HG03460 (cell line): ENCODE results near the gene METTL16.
"Not testable (repeated sequence)": the region's sequence is repeated elsewhere in the genome, so short reads cannot be mapped to it uniquely, and the experiment has no call there.

Source experiments
- ATAC-seq: cut with Tn5 transposase; IDR thresholded peaks from one replicate; pipeline ENCODE4 v1.9.1; 2021; ENCODE audit not compliant: unreplicated experiment

Gene METTL16, protein sequence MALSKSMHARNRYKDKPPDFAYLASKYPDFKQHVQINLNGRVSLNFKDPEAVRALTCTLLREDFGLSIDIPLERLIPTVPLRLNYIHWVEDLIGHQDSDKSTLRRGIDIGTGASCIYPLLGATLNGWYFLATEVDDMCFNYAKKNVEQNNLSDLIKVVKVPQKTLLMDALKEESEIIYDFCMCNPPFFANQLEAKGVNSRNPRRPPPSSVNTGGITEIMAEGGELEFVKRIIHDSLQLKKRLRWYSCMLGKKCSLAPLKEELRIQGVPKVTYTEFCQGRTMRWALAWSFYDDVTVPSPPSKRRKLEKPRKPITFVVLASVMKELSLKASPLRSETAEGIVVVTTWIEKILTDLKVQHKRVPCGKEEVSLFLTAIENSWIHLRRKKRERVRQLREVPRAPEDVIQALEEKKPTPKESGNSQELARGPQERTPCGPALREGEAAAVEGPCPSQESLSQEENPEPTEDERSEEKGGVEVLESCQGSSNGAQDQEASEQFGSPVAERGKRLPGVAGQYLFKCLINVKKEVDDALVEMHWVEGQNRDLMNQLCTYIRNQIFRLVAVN

DNA sequence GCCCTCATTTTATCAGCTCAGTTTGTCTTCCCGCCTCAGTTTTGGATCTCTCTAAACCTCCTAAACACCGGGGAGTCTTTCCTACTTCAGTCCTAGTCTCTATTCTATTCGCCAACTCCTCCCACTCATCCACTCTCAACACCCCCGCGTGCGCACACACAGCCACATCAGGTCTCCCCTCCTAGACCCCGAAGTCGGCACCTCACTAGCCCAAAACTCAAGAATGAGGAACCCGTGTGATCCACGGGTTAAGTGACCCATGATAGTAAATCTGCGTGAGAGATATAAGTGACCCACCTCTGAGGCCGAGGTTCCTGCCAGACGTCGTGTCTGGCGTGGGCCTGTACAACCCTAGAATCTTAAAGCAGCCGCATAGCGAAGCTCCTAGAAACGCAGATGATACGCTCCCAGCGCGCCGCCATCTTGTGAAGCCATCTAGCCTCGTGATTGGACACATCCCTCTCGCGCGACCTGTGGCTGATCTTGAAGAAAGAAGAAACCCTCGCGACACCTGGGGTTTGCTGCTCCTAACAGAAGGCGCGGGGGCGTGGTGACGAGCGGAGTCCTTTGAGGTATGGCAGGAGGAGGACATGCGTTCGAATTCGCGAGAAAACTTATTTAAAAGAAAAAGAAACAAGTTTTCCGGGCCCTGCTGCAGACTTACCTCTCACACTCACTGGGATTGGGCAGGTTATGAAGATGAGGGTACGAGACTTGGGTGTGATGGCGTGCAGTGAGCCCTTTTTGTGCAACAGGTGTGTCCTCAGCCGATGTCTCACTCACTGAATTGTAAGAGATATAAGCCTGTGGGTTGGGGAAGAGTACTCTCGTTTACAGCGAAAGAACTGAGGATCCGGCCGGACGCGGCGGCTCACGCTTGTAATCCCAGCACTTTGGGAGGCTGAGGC is at the start of gene METTL16:
Gene METTL16 (minus strand): TSS at position 427 of the 908 bp plus-strand sequence. CDS start 9,557 bp downstream, outside the sequence.
- ATAC-seq = peak; percentile 97

DNA sequence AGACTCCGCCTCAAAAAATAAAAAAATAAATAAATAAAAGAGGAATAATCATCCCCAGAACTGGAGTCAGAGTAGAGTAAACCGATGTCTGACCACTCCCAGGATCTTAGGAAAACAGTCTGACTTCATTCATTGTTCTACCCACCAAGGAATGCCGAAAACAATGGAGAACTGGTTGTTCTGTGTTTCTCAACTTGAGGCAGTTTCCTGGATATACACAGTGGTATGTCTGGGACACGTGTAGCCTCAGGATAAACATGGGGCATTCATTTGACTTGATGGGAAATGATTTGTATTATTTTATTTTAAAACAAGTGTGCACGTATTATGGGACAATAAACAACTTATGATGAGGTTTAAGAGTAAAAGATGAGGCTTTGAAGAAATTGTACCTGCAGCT is 49.0 kb upstream of the METTL16 start:
- ATAC-seq = no peak

DNA sequence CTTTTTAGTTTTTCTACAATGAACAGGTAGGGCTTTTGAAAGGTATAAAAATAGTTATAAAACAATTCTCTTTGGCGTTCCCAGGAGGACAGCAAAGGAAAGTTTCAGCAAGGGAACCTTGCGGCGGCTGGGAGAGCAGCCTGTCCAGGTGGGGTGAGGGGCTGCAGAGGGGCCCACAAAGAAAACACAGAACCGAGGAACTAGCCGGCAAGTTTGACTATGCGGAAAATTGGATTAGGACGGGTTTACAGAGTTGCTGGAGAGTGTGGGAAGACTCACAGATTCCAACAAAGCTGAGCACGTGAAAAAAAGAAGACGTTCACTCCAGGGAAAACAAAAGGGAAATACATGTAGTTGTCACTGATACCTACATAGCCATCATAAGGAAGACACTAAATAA is 40.2 kb upstream of the METTL16 start:
- ATAC-seq = no peak

DNA sequence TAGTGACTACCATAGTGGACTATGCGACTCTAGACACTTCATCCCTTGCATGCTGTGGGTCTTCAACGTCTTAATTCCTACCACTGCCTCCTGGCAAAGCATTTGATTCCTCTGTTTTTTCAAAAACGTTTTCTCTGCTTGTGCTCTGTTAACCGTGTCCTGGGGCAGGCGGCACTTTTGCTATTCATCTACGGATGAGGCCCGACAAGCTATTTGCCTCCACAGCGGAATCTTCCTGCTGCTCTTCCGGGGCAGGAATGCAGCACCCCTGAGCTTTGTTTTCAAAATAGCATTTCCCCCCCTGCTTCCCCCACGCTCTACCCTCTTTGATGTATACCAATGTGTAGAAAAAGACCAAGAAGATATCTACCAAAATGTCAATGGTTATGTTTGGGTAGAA is 39.8 kb upstream of the METTL16 start:
- no peak for ATAC-seq

DNA sequence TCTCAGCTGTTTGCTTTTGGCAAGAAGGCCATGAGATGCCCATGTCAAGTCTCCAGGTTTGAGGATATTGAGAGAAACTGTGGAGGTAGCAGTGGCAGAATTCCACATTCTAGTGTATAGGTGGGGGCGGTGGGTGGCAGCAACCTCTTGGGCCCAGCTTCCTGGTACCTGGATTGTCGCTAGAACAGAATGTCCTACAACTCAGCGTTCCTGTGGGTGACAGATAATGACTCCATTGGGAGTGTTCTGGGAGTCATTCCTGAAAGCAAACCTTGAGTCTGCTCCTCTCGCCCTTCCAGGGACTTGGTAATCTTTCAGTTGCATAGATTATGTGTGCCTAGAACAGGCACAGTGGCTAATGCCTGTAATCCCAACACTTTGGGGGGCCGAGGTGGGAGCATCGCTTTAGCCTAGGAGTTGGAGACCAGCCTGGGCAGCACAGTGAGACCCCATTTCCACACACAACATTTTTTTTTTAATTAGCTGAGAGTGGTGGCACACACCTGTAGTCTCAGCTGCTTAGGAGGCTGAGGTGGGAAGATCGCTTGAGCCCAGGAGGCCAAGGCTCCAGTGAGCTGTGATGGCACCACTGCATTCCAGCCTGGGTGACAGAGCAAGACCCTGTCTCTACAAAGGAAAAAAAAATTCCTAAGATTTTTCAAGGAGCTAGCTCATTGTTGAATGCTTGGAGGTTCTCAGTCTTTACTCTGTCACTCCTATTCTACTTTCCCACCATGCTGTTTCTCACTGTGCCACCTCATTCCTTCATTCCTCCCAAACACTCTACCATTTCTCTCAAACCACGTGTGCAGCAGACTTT is 37.9 kb upstream of the METTL16 start:
- no peak for ATAC-seq

DNA sequence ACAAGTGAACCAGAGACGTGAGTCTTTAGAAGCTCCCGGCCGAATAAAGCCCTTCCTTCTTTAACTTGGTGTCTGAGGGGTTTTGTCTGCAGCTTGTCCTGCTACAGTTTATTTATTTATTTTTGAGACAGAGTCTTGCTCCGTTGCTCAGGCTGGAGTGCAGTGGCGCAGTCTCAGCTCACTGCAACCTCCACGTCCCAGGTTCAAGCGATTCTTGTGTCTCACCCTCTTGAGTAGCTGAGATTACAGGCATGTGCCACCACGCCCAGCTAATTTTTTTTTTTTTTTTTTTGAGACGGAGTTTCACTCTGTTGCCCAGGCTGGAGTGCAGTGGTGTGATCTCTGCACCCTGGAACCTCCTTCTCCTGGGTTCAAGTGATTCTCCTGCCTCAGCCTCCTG is 36.3 kb upstream of the METTL16 start:
- not testable (repeated sequence) for ATAC-seq

DNA sequence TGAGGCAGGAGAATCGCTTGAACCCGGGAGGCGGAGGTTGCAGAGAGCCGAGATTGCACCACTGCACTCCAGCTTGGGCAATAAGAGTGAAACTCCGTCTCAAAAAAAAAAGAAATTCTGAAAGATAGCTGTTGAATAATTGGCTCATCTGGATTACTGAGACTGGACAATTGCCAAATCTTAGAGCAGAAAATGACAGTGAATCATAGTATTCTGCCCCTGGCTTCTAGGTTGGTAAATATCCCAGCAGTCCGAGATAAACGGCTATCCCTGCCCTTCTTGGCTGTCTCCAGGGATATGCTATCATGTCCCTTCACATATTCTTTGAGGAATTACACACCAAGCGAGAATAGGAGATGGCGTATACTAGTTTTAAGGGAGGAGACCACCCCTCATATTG is 35.5 kb upstream of the METTL16 start:
- ATAC-seq = no peak

DNA sequence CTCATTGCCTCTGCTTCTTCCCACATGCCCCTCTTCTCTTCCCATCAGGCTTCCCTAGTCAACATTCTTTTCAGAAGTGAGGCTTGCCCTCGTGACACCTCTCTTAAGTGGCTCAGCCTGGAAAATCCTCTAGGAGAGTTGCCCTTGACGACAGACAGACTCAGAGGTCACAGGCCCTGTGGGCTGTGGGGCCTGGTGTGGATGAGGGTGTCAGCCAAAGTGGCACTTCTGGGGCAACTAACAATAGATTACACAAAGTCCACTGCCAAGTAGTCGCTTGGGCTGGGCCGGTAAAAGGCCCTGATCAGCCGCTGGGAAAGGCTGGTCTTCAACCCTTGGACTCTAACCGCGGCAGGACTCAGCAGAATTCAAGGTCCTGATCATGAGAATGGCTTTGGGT is 33.7 kb upstream of the METTL16 start:
- no peak for ATAC-seq

DNA sequence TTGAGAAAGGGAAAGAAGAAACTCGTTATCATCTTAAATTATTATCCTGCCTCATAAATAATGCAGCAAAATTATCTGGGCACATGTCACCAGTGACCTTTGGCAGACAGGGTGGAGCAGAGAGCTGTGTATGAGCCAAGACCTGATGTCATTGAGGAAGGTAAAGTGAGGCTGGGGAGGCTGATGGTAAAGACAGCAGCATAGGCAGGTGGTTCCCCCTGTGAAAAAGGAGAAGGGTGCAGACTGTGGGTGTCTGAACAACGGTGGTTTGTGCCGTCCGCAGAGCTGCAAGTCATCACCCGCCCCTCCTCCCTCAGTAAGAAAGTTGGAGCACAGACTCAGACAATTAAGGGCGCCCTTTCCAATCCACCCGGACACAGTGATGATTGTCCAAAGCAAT is 30.8 kb upstream of the METTL16 start:
- ATAC-seq = no peak

DNA sequence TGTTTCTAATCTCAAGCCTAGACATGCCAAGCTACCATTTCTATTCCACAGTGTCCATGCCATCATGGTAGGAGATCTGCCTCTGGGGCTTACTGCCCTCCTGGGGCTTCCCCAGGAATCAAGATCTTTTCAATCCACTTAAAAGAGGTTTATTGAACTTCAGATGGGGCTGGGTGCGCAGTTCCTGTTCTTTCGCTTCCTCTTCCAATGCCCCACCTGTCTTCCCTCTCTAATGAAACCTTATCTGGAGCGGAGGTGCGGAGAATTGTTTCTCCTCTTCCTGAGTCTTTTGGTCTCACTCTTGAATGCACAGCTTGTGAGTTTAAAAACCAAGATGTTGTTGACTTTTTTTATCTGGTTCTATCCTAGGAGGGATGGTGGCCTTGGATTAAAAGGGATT is 30.4 kb upstream of the METTL16 start:
- ATAC-seq = no peak

DNA sequence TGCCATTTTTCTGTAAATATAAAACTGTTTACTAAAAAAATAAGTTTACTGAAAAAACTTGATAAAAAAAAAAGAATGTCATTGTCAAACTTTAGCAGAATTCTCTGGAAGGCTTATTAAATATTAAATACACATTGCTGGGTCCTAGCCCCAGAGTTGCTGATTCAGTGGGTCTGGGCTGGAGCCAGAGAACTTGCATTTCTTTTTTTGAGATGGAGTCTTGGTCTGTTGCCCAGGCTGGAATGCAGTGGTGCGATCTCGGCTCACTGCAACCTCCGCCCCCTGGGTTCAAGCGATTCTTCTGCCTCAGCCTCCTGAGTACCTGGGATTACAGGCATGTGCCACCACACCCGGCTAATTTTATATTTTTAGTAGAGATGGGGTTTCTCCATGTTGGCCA is 25.9 kb upstream of the METTL16 start:
- not testable (repeated sequence) for ATAC-seq

DNA sequence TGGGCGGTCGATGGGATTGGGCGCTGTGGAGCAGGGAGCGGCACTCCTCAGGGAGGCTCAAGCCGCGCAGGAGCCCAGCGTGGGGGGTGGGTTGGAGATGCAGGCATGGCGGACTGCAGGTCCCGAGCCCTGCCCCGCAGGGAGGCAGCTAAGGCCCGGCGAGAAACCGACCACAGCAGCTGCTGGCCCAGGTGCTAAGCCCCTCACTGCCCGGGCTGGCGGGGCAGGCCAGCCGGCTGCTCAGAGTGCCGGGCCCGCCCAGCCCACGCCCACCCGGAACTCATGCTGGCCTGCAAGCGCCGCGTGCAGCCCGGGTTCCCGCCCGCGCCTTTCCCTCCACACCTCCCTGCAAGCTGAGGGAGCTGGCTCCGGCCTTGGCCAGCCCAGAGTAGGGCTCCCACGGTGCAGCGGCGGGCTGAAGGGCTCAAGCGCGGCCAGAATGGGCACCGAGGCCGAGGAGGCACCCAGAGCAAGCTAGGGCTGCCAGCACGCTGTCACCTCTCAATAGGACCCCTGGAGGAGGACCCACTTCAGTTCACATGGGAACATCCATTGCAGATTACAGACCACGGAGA is 20.5 kb upstream of the METTL16 start:
- ATAC-seq = no peak

DNA sequence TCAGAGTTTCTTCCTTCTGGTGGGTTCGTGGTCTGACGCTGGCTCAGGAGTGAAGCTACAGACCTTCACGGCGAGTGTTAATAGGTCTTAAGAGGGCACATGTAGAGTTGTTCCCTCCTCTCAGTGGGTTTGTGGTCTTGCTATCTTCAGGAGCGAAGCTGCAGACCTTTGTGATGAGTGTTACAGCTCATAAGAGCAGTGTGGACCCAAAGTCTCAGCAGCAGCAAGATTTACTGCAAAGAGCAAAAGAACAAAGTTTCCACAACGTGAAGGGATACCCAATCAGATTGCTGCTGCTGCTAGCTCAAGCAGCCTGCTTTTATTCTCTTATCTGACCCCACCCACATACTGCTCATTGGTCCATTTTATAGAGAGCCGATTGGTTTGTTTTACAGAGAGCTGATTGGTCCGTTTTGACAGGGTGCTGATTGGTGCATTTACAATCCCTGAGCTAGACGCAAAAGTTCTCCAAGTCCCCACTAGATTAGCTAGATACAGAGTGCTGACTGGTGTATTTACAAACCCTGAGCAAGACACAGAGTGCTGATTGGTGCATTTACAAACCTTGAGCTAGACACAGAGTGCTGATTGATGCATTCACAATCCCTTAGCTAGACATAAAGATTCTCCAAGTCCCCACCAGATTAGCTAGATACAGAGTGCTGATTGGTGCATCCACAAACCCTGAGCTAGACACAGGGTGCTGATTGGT is 19.7 kb upstream of the METTL16 start:
- ATAC-seq = not testable (repeated sequence)

DNA sequence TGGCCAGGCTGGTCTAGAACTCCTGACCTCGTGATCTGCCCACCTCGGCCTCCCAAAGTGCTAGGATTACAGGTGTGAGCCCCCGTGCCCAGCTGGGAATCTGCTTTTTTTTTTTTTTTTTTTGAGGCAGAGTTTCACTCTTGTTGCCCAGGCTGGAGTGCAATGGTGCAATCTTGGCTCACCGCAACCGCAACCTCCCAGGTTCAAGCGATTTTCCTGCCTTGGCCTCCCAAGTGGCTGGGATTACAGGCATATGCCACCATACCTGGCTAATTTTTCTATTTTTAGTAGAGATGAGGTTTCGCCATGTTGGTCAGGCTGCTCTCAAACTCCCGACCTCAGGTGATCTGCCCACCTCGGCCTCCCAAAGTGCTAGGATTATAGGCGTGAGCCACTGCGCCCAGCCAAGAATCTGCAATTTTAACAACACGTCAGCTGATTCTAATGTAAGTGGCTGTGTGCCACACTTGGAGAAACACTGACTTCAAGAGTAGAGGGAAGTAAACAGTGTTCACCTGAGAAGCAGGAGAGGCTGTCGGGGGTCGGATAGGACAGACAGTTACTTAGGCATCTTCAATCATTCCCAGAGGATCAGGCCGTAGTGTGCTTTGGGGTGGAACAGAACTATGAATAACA is 10.2 kb upstream of the METTL16 start:
- not testable (repeated sequence) for ATAC-seq

DNA sequence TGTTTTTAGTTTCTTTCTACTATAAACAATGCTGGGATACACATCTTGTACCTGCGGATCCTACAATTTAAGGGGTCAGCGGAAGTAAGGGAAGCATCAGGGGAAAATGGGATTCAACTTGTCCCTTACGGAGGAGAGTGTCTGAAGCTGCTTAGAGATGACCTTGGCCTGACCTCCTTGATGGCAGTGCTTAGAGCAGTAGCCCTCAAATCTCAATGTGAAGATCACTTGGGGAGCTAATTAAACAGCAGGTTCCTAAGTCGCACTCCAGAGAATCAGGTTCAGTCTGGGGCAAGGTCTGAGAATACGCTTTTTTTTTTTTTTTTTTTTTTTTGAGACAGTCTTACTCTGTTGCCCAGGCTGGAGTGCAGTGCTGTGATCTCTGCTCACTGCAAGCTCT is 9.6 kb upstream of the METTL16 start:
- no peak for ATAC-seq

DNA sequence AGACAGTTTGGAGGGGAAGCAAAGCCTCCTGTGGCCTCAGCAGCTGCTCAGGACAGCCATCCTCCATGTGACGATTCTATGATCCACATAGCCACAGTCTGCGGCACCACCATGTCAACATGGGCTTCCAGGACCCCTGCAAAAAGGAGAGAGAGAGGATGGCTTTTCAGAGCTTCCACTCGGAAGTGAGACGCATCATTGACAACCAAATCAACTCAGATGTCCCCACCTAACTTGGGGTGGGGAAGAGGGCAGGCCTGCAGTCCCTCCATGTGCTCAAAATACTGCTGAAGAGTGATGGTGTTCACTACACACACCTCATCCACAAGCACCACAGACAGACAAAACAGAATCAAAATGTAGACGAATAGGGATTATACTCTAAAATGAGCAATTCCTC is 5.9 kb upstream of the METTL16 start:
- no peak for ATAC-seq

DNA sequence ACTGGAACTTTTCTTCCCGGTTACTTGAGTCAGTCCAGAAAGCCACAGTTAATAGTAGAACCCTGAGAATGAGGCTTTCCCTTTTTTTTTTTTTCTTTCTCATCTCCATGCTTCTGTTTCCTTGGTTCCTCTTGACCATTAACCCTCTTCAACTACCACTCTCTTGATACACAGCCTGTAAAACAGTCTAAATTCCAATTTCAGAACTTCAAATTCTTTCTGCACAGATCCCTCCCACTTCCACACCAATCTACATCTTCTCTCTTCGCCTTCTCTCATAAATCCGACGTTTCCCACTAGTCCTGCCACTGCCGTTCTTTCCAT is 588 bp downstream of the METTL16 start:
- no peak for ATAC-seq

DNA sequence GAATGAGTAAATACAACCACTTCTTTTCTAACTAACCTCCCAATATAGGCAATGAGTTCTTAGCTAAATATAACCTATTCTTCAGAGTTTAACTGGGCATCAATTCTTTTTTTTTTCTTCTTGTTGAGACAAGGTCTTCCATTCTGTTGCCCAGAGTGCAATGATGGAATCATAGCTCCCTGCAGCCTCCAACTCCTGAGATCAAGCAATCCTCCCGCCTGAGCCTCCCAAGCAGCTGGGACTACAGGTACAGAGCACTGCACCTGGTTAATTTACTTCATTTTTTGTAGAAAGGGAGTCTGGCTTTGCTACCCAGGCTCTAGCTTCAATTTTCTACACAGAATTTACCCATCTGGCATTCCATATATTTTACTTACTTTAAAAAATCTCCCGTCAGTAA is 1.1 kb downstream of the METTL16 start:
- no peak for ATAC-seq

DNA sequence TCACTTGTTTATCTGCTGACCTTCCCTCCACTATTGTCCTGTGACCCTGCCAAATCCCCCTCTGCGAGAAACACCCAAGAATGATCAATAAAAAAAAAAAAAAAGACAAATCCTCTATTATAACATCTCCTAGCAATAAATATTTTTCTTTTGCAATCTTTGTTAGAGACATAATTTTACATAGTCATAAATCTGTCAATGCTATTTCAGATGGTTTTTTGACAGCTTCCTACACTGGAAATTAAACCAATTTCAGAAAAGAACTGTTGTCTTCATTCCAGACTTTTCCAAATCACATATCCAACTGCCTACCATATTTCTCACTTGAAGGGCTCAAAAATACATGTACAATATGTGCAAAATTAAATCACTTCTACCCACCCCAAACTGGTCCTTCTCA is 3.7 kb downstream of the METTL16 start:
- ATAC-seq = no peak

DNA sequence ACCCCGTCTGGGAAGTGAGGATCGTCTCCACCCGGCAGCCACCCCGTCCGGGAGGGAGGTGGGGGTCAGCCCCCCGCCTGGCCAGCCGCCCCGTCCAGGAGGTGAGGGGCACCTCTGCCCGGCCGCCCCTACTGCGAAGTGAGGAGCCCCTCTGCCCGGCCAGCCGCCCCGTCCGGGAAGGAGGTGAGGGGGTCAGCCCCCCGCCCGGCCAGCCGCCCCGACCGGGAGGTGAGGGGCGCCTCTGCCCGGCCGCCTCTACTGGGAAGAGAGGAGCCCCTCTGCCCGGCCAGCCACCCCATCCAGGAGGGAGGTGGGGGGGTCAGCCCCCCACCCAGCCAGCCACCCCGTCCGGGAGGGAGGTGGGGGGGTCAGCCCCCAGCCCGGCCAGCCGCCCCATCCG is 4.7 kb downstream of the METTL16 start:
- ATAC-seq = not testable (repeated sequence)
